Measurements from ENCODE around the gene FBN2.

FBN2 gene

GRCh38 chr5:128493657-128494329 lies 44.3 kb downstream of the FBN2 start:
- no peak overlapping the region for H3K9ac ChIP-seq
- no peaks in the 10 kb centered on the region for H3K4me1 ChIP-seq (ENCODE audit: low read depth, poor library complexity, severe bottlenecking)
- H3K4me2 ChIP-seq: no peak overlapping the region
- H2AFZ ChIP-seq (ENCODE audit: low read depth): no peak overlapping the region
- H3K27me3 ChIP-seq (ENCODE audit: insufficient read depth, low read depth): no peaks in the 10 kb centered on the region
- no peaks in the 10 kb centered on the region for H4K20me1 ChIP-seq (ENCODE audit: insufficient read depth)
- H3K4me3 ChIP-seq (IDR thresholded peaks at IDR 0.05; ENCODE audit: insufficient read depth, low read depth, low read length): no peak overlapping the region
- no peak overlapping the region for H3K27ac ChIP-seq
- TF ChIP-seq CTCF (conservative IDR thresholded peaks at IDR 0.05; ENCODE audit: low read depth, low read length): no peak
- no peaks in the 10 kb centered on the region for H3K36me3 ChIP-seq (ENCODE audit: insufficient read depth)
- H3K79me2 ChIP-seq (ENCODE audit: insufficient read depth, low read depth): no peaks in the 10 kb centered on the region

- no peaks in the 10 kb centered on the region for H3K27me3 ChIP-seq (ENCODE audit: insufficient read depth, low read depth)
- H3K4me1 ChIP-seq (ENCODE audit: low read depth, poor library complexity, severe bottlenecking): no peaks in the 10 kb centered on the region
- no peak overlapping the region for H3K9ac ChIP-seq
- TF ChIP-seq CTCF (conservative IDR thresholded peaks at IDR 0.05; ENCODE audit: low read depth, low read length): no peak
- no peak overlapping the region for H3K4me3 ChIP-seq (IDR thresholded peaks at IDR 0.05; ENCODE audit: insufficient read depth, low read depth, low read length)
- no peak overlapping the region for H3K27ac ChIP-seq
- H3K79me2 ChIP-seq (ENCODE audit: insufficient read depth, low read depth): no peaks in the 10 kb centered on the region
- no peaks in the 10 kb centered on the region for H4K20me1 ChIP-seq (ENCODE audit: insufficient read depth)
- H3K36me3 ChIP-seq (ENCODE audit: insufficient read depth): no peaks in the 10 kb centered on the region
- no peak overlapping the region for H3K4me2 ChIP-seq
- H2AFZ ChIP-seq (ENCODE audit: low read depth): no peak overlapping the region
Observed at GRCh38 chr5:128491291-128491690, 46.8 kb downstream of the FBN2 start.

GRCh38 chr5:128490761-128491160 lies 47.3 kb downstream of the FBN2 start:
- Histone ChIP-seq H3K9ac (no peak overlapping the region), H3K27ac (no peak overlapping the region), H3K36me3 (ENCODE audit: insufficient read depth) (no peaks in the 10 kb centered on the region), H3K79me2 (ENCODE audit: insufficient read depth, low read depth) (no peaks in the 10 kb centered on the region), H2AFZ (ENCODE audit: low read depth) (no peak overlapping the region), H3K4me1 (ENCODE audit: low read depth, poor library complexity, severe bottlenecking) (no peaks in the 10 kb centered on the region), H3K4me3 (IDR thresholded peaks at IDR 0.05; ENCODE audit: insufficient read depth, low read depth, low read length) (no peak overlapping the region), H3K27me3 (ENCODE audit: insufficient read depth, low read depth) (no peaks in the 10 kb centered on the region), H3K4me2 (no peak overlapping the region), H4K20me1 (ENCODE audit: insufficient read depth) (no peaks in the 10 kb centered on the region)
- no peak for TF ChIP-seq CTCF (conservative IDR thresholded peaks at IDR 0.05; ENCODE audit: low read depth, low read length)

GRCh38 chr5:128487041-128487440 lies 51.0 kb downstream of the FBN2 start:
- Histone ChIP-seq H3K4me1 (ENCODE audit: low read depth, poor library complexity, severe bottlenecking) (no peaks in the 10 kb centered on the region), H3K4me2 (no peak overlapping the region), H3K36me3 (ENCODE audit: insufficient read depth) (no peaks in the 10 kb centered on the region), H3K27me3 (ENCODE audit: insufficient read depth, low read depth) (no peaks in the 10 kb centered on the region), H3K9ac (no peak overlapping the region), H2AFZ (ENCODE audit: low read depth) (no peak overlapping the region), H3K27ac (no peak overlapping the region), H4K20me1 (ENCODE audit: insufficient read depth) (no peaks in the 10 kb centered on the region), H3K4me3 (IDR thresholded peaks at IDR 0.05; ENCODE audit: insufficient read depth, low read depth, low read length) (no peak overlapping the region), H3K79me2 (ENCODE audit: insufficient read depth, low read depth) (no peaks in the 10 kb centered on the region)
- no peak for TF ChIP-seq CTCF (conservative IDR thresholded peaks at IDR 0.05; ENCODE audit: low read depth, low read length)
